ENCODE data around the gene TTC24. TPM values are rescaled to one million over a fixed set of nuclear protein-coding genes. Genes with fewer than 3 reads are reported as not detected.
A peak's percentile ranks its signal among the peaks of the same experiment; 100 is the strongest.
"Not testable (repeated sequence)": the region's sequence is repeated elsewhere in the genome, so short reads cannot be mapped to it uniquely, and the experiment has no call there.

Gene TTC24
- total RNA-seq, 1 experiment from 2014 or later, result not detected

DNA sequence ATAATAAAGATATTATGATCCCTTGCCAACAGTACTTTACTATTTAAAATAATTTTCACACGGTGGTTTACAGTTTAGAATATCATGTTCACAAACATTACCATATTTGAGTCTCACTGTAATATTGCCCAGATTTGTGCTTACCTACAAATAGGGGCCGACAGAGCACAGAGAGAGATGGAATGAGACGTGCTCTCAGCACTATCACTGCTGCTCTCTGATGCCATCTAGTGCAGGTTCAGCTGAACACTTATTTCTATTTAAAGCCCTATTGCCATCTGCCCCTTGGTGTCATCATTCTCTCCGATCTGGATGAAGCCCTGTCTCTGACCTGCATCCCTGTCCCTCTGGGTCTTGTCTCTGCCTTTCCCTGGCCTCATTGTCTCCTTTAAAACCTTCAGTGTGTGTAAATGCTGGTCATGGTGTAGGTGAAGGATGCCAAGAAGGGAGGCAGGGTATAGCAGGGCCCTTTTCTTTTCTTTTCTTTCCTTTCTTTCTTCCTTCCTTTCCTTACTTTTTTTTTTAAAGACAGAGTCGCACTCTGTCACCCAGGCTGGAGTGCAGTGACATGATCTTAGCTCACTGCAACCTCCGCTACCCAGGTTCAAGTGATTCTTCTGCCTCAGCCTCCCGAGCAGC, 28.6 kb downstream of the TTC24 start:
- DNase-seq (ENCODE audit: low read depth), result peak; percentile 75

- DNase-seq (ENCODE audit: low read depth), result no peak
These were observed 29.5 kb downstream of the TTC24 start for GRCh38 chr1:156608981-156609380.

DNA sequence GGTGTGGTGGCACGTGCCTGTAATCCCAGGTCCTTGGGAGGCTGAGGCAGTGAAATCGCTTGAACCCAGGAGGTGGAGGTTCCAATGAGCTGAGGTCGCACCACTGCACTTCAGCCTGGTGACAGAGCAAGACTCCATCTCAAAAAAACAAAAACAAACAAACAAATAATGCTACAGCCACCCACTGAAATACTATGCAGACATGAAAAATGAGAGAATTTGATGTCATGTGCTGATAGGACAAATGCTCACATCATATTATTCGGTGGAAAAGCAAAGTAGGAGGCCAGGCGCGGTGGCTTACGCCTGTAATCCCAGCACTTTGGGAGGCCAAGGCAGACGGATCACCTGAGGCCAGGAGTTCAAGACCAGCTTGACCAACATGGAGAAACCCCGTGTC, 30.5 kb downstream of the TTC24 start:
- not testable (repeated sequence) for DNase-seq (ENCODE audit: low read depth)

DNA sequence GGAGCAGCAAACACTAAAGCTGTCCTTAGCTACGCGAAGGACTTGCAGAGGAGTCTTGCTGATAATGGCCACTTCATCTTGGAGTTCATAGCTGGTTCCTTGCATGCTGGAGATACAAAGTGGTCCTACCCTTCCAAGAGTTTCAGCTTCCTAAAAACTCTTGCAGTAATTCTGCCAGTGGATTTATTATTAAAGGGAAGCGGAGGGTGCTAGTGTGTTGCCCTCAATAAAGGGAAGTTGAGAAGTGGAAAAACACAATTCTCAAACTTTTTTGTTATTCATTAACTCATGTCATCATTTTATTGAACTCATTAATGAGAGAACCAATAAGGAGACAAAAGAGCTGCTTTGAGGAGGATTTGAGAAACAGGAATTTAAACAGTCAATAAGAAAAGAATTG, 33.1 kb downstream of the TTC24 start:
- DNase-seq (ENCODE audit: low read depth), result no peak

DNA sequence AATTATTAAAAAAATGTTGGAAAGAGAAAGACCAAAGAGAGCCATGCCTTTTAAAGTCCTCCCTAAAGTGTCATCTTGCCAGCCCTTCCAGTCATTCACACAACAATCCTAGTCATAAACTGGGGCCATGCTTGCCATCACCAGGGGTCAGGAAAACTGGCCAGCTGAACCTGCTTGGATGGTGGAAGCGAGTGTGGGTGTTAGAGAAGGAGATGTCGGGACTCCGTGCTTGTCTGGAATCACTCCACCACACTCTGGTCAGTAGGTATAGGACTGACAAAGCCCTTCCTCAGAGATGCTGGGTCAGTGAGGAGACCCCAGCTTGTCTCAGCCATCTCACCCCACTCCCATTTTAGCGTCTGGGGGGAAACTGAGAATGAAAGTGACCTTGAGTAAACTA, 36.4 kb downstream of the TTC24 start:
- DNase-seq (ENCODE audit: low read depth), result no peak

DNA sequence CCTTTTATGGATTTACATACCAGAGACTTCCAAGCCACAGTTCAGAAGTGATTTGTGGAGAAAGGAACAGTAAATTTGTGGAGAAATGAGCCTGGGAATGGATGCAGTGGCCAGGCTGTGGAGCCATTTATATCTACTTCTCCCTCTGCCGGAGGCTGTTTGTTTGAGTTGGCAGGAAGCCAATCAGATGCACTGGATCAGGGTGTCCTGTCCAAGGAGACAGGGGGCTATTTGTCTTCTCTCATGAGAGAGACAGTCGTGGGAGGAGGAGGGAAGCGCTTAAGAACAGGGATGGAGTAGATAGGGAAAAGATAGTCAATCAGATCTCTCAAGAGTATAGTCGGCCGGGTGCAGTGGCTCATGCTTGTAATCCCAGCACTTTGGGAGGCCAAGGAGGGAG, 36.9 kb downstream of the TTC24 start:
- peak; percentile 63 for DNase-seq (ENCODE audit: low read depth)

DNA sequence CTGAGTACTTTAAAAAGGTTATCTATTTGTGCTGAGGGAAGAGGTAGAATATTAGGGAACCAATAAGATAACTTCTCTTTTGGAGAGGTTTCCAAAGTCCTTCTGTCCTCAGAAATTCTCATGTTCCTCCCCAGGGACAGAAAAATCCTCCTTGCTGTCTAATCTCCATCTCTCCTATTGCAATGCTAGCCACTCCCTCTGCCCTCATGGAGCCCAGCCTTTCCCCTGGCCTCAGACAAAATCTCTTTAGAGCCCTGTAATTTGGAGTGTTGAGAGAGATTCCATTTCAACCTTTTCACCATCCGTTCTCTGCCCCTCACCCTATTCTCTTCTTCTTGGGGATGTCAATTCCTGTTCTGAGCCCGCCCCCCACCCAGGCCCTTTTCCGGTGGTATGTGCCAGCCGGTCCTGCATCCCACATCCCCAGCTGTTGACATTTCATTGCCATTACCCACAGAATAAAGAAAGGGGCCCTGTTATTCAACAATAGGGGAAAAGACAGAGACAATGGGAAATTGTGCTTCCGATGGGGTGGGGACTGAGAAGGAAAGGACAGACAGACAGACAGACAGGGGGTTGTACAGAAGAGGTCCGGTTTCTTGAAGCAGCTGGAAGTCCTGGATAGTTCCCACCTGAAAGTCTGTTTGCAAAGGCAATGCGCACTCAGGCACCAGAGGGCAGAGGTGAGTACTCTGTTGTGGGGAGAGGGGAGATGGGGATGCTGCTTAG, 39.5 kb downstream of the TTC24 start, which contains the start of gene HAPLN2:
HAPLN2 (plus strand) TSS at position 563 of the 729 bp plus-strand sequence. CDS start 4,076 bp downstream, outside the sequence.
- no peak for DNase-seq (ENCODE audit: low read depth)

DNA sequence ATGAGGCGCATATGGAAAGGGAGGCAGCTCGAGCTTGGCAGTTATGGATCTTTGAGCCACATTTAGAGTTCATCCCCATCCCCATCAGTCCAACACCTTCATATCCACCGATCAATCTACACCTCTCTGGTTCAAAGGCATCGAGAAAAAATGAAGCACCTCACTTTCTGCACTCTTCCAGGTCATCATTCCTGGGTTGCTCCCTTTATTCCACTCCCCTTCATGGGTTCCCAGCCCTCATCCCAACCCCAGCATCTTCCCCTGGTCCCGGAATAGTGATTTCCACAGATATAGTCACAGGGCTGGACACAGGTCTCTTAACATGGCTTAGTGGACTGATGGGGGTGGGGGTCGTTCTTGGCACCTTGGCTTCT, 40.0 kb downstream of the TTC24 start:
- no peak for DNase-seq (ENCODE audit: low read depth)

DNA sequence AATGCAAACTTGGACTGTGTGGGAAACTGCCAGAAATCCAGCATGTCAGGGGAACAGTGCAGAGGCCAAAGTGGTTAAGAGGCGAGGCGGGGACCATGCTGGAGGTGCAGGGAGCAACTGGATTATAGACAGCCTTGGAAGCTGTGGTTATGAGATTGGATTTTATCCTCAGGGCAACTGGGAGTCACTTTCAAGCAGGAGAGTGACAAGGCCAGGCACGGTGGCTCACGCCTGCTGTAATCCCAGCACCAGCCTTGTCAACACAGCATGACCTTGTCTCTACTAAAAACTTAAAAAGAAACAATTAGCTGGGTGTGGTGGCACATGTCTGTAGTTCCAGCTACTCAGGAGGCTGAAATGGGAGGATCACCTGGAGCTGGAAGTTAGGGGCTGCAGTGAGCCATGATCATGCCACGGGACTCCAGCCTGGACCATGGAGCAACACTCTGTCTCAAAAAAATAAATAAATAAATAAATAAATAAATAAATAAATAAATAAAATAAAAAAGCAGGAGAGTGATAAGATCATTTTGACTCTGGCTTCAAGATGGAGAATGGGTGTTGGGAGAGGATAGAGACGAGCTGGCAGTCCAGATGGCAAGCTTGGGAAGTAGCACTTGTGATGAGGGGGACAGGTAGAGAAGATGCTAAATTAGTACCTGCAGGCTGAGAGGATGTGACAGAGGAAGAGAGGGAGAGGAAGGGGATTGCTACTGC, 43.2 kb downstream of the TTC24 start:
- no peak for DNase-seq (ENCODE audit: low read depth)

DNA sequence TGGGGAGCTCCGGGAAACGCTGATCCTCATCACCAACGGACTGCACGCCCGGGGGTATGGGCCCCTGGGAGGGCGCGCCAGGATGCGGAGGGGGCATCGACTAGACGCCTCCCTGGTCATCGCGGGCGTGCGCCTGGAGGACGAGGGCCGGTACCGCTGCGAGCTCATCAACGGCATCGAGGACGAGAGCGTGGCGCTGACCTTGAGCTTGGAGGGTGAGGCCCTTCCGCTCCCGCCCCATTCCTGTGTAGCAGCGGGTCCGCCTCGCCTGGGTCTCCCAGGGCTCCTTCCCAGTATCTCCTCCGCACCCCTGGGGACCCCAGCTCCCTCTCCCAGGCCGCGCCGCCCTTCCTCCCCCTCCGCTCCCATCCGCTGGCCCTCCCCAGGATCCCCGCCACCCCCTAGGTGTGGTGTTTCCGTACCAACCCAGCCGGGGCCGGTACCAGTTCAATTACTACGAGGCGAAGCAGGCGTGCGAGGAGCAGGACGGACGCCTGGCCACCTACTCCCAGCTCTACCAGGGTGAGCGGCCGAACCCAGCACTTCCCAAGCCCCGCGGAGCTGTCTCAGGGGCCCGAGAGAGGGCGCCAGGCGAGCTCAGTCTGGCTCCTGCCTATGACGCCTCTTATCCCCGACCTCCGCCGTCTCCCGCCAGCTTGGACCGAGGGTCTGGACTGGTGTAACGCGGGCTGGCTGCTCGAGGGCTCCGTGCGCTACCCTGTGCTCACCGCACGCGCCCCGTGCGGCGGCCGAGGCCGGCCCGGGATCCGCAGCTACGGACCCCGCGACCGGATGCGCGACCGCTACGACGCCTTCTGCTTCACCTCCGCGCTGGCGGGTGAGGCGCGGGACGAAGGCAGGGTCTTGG, 44.7 kb downstream of the TTC24 start:
- peak; percentile 52 for DNase-seq (ENCODE audit: low read depth)

DNA sequence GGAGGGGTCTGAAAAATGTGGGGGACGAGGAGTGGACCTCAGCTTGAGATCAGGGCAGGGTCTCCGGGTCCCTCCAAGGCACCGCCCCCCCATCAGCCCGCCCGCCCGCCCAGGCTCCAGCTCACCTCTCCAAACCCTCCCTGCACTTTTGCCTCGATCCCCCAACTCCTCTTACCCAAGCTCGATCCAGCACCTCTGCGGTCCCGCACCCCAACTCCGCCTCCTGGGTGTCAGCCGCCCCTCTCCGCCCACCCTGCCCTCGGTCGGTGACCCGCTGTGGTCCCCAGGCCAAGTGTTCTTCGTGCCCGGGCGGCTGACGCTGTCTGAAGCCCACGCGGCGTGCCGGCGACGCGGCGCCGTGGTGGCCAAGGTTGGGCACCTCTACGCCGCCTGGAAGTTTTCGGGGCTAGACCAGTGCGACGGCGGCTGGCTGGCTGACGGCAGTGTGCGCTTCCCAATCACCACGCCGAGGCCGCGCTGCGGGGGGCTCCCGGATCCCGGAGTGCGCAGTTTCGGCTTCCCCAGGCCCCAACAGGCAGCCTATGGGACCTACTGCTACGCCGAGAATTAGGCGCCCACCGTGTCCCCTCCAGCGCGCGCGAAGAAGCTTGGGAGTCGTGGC, 45.4 kb downstream of the TTC24 start:
- no peak for DNase-seq (ENCODE audit: low read depth)

GRCh38 chr1:156625436-156626078, 46.0 kb downstream of the TTC24 start:
- peak; percentile 28 for DNase-seq (ENCODE audit: low read depth)

DNA sequence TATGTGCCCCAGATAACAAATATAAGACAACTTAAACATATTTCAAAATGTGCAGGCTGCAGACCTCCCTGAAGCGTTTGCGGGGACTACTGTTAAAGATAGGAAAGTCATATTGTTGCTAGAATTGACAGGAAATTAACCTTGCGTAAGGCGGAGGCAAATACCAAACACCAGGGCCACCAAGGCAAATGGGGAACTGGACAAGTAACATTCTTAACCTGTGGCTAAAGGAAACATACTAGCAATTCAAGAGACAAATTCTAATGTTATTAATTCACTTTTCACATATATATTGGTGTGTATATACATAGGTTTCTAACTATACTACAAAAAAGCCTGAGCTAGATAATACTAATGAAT, 46.5 kb downstream of the TTC24 start:
- no peak for DNase-seq (ENCODE audit: low read depth)

DNA sequence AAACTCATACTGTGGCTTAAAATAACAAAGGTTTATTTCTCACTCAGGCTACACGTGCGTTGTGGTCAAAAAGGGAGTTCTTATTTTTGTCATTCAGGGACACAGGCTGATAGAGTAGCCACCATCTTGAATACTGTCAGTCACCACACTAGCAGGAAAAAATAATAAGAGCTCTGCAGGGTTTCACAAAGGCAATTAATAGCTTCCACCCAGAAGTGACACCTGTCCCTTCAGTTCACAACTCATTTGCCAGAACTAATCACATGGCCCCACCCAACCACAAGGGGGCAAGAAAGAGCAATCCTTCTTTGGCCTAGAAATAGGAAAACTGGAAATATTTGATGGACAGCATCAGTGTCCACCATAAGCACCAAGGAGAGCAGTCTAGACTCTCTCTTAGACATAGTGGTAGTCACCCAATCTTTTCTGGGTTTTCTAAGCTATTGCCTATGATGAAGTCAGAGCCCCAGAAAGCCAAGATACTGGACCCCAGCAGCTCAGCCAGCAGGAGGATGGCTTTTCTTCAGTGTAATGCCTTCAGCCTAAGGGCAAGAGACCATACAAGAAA, 47.9 kb downstream of the TTC24 start:
- peak; percentile 65 for DNase-seq (ENCODE audit: low read depth)

- DNase-seq (ENCODE audit: low read depth), result no peak
These were observed 50.4 kb downstream of the TTC24 start for GRCh38 chr1:156629823-156630449.

DNA sequence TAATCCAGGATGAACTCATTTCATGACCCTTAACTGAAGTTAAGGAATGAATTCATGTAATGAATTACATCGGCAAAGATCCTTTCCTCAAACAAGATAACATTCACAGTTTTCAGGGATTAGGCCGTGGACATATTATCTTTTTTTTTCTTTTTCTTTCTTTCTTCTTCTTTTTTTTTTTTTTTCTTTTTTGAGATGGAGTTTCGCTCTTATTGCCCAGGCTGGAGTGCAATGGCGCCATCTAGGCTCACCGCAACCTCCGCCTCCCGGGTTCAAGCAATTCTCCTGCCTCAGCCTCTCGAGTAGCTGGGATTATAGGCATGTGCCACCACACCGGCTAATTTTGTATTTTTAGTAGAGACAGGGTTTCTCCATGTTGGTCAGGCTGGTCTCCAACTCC, 51.6 kb downstream of the TTC24 start:
- DNase-seq (ENCODE audit: low read depth), result not testable (repeated sequence)

GRCh38 chr1:156632355-156632754, 52.8 kb downstream of the TTC24 start:
- no peak for DNase-seq (ENCODE audit: low read depth)
